ENCODE data around the gene ERAL1. TPM values are rescaled to one million over a fixed set of nuclear protein-coding genes. Genes with fewer than 3 reads are reported as not detected.

Gene ERAL1
- total and polyA plus RNA-seq, 2 of the 13 experiments (the other 11 are each of a cell fraction or from before 2014, with no cell fraction given), result 46.9 to 72.2 TPM

- peak; percentile 97 for TF ChIP-seq THAP9 (CRISPR knock-in tag; IDR thresholded peaks at IDR 0.05; ENCODE audit: borderline replicate concordance)
- peak; percentile 73 for TF ChIP-seq GABPB1 (CRISPR knock-in tag; IDR thresholded peaks at IDR 0.05)
- TF ChIP-seq, protein P1, sequence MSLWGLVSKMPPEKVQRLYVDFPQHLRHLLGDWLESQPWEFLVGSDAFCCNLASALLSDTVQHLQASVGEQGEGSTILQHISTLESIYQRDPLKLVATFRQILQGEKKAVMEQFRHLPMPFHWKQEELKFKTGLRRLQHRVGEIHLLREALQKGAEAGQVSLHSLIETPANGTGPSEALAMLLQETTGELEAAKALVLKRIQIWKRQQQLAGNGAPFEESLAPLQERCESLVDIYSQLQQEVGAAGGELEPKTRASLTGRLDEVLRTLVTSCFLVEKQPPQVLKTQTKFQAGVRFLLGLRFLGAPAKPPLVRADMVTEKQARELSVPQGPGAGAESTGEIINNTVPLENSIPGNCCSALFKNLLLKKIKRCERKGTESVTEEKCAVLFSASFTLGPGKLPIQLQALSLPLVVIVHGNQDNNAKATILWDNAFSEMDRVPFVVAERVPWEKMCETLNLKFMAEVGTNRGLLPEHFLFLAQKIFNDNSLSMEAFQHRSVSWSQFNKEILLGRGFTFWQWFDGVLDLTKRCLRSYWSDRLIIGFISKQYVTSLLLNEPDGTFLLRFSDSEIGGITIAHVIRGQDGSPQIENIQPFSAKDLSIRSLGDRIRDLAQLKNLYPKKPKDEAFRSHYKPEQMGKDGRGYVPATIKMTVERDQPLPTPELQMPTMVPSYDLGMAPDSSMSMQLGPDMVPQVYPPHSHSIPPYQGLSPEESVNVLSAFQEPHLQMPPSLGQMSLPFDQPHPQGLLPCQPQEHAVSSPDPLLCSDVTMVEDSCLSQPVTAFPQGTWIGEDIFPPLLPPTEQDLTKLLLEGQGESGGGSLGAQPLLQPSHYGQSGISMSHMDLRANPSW (CRISPR knock-in tag; IDR thresholded peaks at IDR 0.05; ENCODE audit: borderline replicate concordance), result no peak; the same call in 1 of the 2 replicates
- TF ChIP-seq CC2D1A (CRISPR knock-in tag; IDR thresholded peaks at IDR 0.05), result no peak
- TF ChIP-seq, protein P2, sequence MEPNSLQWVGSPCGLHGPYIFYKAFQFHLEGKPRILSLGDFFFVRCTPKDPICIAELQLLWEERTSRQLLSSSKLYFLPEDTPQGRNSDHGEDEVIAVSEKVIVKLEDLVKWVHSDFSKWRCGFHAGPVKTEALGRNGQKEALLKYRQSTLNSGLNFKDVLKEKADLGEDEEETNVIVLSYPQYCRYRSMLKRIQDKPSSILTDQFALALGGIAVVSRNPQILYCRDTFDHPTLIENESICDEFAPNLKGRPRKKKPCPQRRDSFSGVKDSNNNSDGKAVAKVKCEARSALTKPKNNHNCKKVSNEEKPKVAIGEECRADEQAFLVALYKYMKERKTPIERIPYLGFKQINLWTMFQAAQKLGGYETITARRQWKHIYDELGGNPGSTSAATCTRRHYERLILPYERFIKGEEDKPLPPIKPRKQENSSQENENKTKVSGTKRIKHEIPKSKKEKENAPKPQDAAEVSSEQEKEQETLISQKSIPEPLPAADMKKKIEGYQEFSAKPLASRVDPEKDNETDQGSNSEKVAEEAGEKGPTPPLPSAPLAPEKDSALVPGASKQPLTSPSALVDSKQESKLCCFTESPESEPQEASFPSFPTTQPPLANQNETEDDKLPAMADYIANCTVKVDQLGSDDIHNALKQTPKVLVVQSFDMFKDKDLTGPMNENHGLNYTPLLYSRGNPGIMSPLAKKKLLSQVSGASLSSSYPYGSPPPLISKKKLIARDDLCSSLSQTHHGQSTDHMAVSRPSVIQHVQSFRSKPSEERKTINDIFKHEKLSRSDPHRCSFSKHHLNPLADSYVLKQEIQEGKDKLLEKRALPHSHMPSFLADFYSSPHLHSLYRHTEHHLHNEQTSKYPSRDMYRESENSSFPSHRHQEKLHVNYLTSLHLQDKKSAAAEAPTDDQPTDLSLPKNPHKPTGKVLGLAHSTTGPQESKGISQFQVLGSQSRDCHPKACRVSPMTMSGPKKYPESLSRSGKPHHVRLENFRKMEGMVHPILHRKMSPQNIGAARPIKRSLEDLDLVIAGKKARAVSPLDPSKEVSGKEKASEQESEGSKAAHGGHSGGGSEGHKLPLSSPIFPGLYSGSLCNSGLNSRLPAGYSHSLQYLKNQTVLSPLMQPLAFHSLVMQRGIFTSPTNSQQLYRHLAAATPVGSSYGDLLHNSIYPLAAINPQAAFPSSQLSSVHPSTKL (CRISPR knock-in tag; IDR thresholded peaks at IDR 0.05), result no peak
- TF ChIP-seq POLR2AphosphoS2 (IDR thresholded peaks at IDR 0.05; ENCODE audit: low read depth, low read length), result no peak
- no peak for TF ChIP-seq SIX4 (CRISPR knock-in tag; IDR thresholded peaks at IDR 0.05)
- no peak for TF ChIP-seq BATF2 (CRISPR knock-in tag; IDR thresholded peaks at IDR 0.05)
- TF ChIP-seq ZNF460 (CRISPR knock-in tag; IDR thresholded peaks at IDR 0.05; ENCODE audit: borderline replicate concordance), result no peak
- TF ChIP-seq ZNF296 (CRISPR knock-in tag; conservative IDR thresholded peaks at IDR 0.05), result no peak
- peak; percentile 83; the same call in 1 of the 2 replicates for TF ChIP-seq ZNF160 (CRISPR knock-in tag; IDR thresholded peaks at IDR 0.05)
- TF ChIP-seq ESRRA (CRISPR knock-in tag; IDR thresholded peaks at IDR 0.05; ENCODE audit: low read depth), result no peak
- TF ChIP-seq SOX13 (IDR thresholded peaks at IDR 0.05), result no peak
- TF ChIP-seq SOX13 (CRISPR knock-in tag; conservative IDR thresholded peaks at IDR 0.05 in 1 of 2, IDR thresholded peaks at IDR 0.05 in 1 of 2), result no peak; a peak in 1 of 4 replicates
- no peak for TF ChIP-seq ZNF10 (CRISPR knock-in tag; IDR thresholded peaks at IDR 0.05; ENCODE audit: borderline replicate concordance, low read depth)
- TF ChIP-seq EZH2 (conservative IDR thresholded peaks at IDR 0.05; ENCODE audit: low read depth, low read length), result no peak
- no peak for TF ChIP-seq NFE2 (CRISPR knock-in tag; IDR thresholded peaks at IDR 0.05)
- TF ChIP-seq GZF1 (CRISPR knock-in tag; IDR thresholded peaks at IDR 0.05), result no peak
- no peak for TF ChIP-seq ZNF678 (CRISPR knock-in tag; IDR thresholded peaks at IDR 0.05)
These were observed at the start of gene ERAL1 (continued) for GRCh38 chr17:28854457-28855335.

All from HepG2 (cell line).